H1 (cell line): ENCODE results near the gene KLHDC1. TPM values are rescaled to one million over a fixed set of nuclear protein-coding genes. Genes with fewer than 3 reads are reported as not detected.

ENCODE experiments used
- CBX8 ChIP-seq: fragments of 300-800, 300-1000 bp; sonication (generic); IDR thresholded peaks from 2 replicates; pipeline ENCODE4 v1.7.1; 2016; ENCODE audit warnings: low read depth, low read length, borderline replicate concordance
- CEBPB ChIP-seq: IDR thresholded peaks from 2 replicates; pipeline ENCODE4 v1.6.1; 2012; ENCODE audit warnings: low read depth, low read length
- CTBP2 ChIP-seq: IDR thresholded peaks from 2 replicates; pipeline ENCODE4 v1.7.0; 2011; ENCODE audit warnings: borderline replicate concordance, mild to moderate bottlenecking, moderate library complexity, mixed read lengths, low read length; ENCODE audit not compliant: insufficient read depth, insufficient read length
- polyA plus RNA-seq, 7 experiments: library from polyadenylated mRNA; depleted of rRNA in 3 of 7; stranded (reverse) in 5 of 7; unstranded in 2 of 7; fragments of >200 nt in 5 of 7; fragments of 200-250 nt in 2 of 7; gene quantifications; 1 replicate in 5 of 7; 2 replicates in 1 of 7; 4 replicates in 1 of 7; pipeline versions ENCODE4 v1.2.1 to v1.2.3, GENCODE V29; 2011 to 2013; ENCODE audit warnings: missing spikeins in 2 of 7, mixed read lengths in 2 of 7
- total RNA-seq: library from RNA; stranded (reverse); fragmentation: NEBNext Ultra II Directional; extraction: Animal tissue kit (Norgen Biotek cat#: 25700); gene quantifications from 2 replicates; pipeline ENCODE4 v1.2.1, GENCODE V29; 2021

Gene KLHDC1
- total and polyA plus RNA-seq, 2 of the 8 experiments (the other 6 are each of a cell fraction or from before 2014, with no cell fraction given): 0.08 TPM; not detected in 1

GRCh38 chr14:49774106-49774505 lies 81.2 kb downstream of the KLHDC1 start (continued):
- TF ChIP-seq CBX8: no peak
- no peak for TF ChIP-seq CTBP2
- TF ChIP-seq CEBPB: no peak
- TF ChIP-seq, all 59 proteins: peak for 0
